Measurements from ENCODE around the gene AARS2. TPM values are rescaled to one million over a fixed set of nuclear protein-coding genes. Genes with fewer than 3 reads are reported as not detected.
A peak's percentile ranks its signal among the peaks of the same experiment; 100 is the strongest.

AARS2 gene
- total and polyA plus RNA-seq, 10 of the 15 experiments (the other 5 are each of a cell fraction or from before 2014, with no cell fraction given) = 0.71 to 18.3 (median 12.7) TPM

GRCh38 chr6:44265007-44265721 lies 48.0 kb downstream of the AARS2 start, which contains the start of gene NFKBIE (continued):
- TF ChIP-seq ZZZ3 (IDR thresholded peaks at IDR 0.05; ENCODE audit: control insufficient read depth, insufficient read length, low read depth) = no peak
- TF ChIP-seq MAX (IDR thresholded peaks at IDR 0.05; ENCODE audit: low read depth, low read length) = peak; percentile 82
- peak; percentile 61 for TF ChIP-seq PBX3 (IDR thresholded peaks at IDR 0.05; ENCODE audit: insufficient replicate concordance, low read depth, low read length)
- no peak for TF ChIP-seq ZNF622 (IDR thresholded peaks at IDR 0.05)
- TF ChIP-seq HDAC6 (IDR thresholded peaks at IDR 0.05; ENCODE audit: unreplicated experiment) = peak; percentile 35
- TF ChIP-seq BCL3 (IDR thresholded peaks at IDR 0.05; ENCODE audit: borderline replicate concordance, insufficient read depth, low read depth, low read length, poor library complexity, severe bottlenecking) = no peak
- 0 out of 3 replicates have a peak, but pooled peaks have one; percentile 38 for TF ChIP-seq POU2F2 (IDR thresholded peaks at IDR 0.05; ENCODE audit: borderline replicate concordance, low read depth, low read length)
- TF ChIP-seq NBN (IDR thresholded peaks at IDR 0.05) = 0 out of 2 replicates have a peak, but pooled peaks have one; percentile 18
- TF ChIP-seq WRNIP1 (IDR thresholded peaks at IDR 0.05; ENCODE audit: borderline replicate concordance, low read depth, low read length) = no peak
- no peak for TF ChIP-seq PRDM15 (CRISPR knock-in tag; IDR thresholded peaks at IDR 0.05)
- TF ChIP-seq SKIL (IDR thresholded peaks at IDR 0.05; ENCODE audit: low read depth, poor library complexity, severe bottlenecking) = no peak
- TF ChIP-seq SIN3A (IDR thresholded peaks at IDR 0.05; ENCODE audit: low read depth, low read length) = peak; percentile 75
- TF ChIP-seq PKNOX1 (IDR thresholded peaks at IDR 0.05) = peak; percentile 25; the same call in 1 of the 2 replicates
- TF ChIP-seq DPF2 (IDR thresholded peaks at IDR 0.05) = peak; percentile 89
- no peak for TF ChIP-seq NR2C1 (IDR thresholded peaks at IDR 0.05)
- peak in 1 of 2 experiments; percentile 10; a peak in 1 of 4 replicates for TF ChIP-seq ETV6 (conservative IDR thresholded peaks at IDR 0.05 in 1 of 2, IDR thresholded peaks at IDR 0.05 in 1 of 2; ENCODE audit: borderline replicate concordance in 1 of 2, low read depth in 1 of 2)
- no peak for TF ChIP-seq RELA (IDR thresholded peaks at IDR 0.05; ENCODE audit: borderline replicate concordance, partially characterized antibody)
